ENCODE results near the gene WSCD2.

WSCD2 gene

GRCh38 chr12:108273217-108273616 is 144.1 kb downstream of the WSCD2 start:
- DNase-seq: no peak

DNA sequence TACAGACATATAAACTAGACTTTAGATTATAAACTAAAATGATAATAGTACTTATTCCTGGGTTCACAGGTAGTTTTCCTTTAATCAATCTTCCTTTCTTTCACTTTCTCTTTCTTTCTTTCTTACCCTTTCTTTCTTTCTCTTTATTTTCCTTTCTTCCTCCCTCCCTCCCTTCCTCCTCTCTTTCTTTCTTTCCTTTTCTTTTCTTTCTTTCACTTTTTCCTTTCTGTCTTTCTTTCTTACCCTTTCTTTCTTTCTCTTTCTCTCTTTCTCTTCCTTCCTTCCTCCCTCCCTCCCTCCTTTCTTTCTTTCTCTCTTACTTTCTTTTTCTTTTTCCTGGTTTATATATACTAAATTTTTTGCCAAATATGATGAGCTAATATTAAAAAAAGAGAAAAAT is 148.5 kb downstream of the WSCD2 start:
- DNase-seq: no peak

GRCh38 chr12:108282160-108282559 is 153.1 kb downstream of the WSCD2 start:
- no peak for DNase-seq

GRCh38 chr12:108282676-108283075 is 153.6 kb downstream of the WSCD2 start:
- DNase-seq: no peak

DNA sequence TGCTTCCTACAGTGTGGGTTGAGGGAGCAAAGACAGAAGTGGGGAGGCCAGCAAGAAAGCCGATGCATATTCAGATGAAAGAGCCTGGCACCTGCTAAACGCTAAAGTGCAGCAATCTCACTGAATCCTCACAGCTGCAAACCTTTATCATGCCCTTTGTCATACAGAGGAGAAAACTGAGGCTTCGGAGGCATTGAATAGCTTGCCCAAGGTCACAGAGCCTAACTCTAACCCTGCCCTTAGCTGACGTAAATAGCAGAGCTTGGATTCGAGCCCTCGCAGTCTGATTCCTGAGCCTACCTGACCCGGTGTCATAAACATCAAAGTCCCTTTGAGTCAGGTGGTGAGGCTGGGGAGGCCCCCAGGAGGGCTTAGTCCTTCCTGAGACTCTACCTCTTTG is 155.1 kb downstream of the WSCD2 start:
- no peak for DNase-seq

DNA sequence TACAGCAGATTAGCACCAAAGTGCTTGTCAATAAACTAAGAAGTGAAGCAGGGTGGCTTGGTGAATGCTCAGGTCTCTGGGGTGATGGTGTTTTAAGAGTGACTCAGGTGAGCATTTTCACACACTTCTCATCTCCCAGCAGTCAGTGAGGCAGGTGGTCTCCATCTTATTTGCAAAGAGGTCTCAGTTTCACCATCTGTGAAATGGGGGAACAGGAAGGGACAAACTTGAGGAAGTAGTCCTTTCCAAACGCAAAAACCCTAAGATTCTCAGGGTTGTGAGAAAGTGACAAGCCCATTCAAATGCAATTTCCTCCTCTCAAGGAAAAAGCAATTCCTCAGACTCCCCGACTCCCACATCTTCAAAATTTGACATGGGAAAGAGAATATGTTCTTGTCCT is 155.9 kb downstream of the WSCD2 start:
- DNase-seq: no peak

DNA sequence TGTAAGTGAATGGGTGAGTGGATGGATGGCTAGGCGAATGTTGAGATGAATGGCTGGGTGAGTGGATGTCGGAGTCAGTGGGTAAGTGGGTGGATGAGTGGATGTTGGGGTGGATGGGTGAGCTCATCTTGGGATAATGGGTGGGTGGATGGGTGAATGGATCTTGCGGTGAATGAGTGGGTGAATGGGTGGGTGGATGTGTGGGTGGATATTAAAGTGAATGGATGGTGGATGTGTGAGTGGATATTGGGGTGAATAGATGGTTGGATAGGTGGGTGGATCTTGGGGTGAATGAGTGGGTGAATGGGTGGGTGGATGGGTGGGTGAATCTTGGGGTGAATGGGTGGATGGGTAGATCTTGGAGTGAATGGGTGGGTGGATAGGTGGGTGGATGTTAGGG is 158.1 kb downstream of the WSCD2 start:
- DNase-seq: no peak

GRCh38 chr12:108289350-108290161 is 160.5 kb downstream of the WSCD2 start:
- no peak for DNase-seq

DNA sequence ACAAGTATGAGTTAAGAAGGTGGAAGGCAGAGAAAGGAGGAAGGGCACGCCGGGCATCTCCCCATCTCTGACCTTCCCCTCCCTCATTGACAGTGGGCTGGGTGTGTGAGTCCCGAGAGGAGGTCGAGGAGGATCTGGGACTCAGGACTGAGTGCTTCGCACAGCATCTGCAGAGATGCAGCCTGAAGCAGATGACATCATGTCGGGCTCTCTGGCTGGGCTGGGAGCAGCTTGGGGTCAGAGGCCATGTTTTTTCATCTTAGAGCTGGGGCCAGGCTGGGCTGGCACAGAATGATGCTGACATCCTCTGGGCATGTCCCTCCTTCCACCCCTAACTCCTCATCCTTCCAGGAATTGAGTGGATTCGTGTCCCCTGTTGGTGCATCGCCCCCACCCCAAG is 166.6 kb downstream of the WSCD2 start:
- DNase-seq: no peak

DNA sequence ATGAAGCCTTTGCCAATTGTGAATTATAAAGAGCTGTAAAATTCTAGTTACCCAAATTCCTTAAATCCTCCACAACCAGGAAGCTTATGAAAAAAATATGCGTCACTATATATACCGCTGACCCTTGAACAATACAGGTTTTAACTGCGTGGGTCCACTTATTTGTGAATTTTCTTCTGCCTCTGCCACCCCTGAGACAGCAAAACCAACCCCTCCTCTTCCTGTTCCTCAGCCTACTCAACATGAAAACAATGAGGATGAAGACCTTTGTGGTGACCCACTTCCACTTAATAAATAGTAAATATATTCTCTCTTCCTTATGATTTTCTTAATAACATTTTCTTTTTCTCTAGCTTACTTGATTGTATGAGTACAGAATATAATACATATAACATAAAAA is 167.9 kb downstream of the WSCD2 start:
- no peak for DNase-seq

DNA sequence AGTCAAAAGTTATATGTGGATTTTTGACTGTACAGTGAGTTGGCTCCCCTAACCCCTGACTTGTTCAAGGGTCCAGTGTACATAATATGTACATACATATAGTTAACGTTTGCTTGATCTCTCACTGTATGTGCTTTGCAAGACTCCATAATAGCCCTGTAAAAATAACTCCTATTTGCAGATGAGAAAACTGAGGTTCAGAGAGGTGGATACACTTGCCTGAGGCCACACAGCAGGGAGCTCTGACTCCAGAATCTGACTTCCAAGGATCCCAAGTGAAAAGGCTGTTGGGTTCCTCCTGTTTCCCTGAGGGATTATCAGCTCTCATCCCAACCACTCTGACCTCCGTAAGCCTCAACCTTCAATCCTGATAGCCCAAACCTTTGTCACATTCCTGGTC is 168.3 kb downstream of the WSCD2 start:
- DNase-seq: no peak

DNA sequence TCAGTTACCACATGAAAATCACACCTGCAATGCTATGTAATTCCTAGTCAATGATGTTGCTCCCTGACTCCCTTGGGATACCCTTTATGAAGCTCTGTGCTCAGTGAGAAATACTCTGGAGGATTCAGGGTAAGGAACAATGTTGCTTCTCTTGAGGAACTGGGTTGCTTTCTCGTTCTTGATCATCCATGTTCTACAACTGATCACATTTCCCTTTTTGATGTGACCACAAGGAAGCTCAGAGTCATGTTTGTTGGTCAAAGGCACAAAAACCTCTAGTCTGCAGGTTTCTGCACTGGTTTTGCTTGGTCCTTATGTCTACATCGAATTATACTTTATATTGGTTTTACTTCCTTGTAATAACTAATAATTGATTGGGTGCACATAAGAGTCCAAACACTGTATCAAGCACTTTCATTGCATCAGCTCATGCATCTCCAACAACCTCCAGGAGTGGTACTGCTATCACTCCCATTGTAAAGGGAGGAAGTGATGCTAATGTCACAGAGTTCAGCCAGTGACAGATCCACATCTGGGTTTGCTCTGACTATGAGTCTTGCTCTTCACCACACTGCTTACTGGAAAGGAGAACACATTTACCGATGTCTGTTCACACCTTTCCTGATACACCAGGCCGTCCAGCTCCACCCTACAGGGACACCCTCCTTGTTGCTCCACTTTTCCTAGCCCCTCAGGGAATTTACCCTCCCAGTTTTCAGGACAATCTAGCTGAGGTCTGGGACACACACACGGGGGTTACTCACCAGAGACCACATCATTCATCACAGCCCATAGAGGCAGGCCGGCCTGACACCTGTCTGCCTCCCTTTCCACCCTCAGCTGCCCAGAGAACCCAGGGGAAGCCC is 169.0 kb downstream of the WSCD2 start:
- DNase-seq: no peak

DNA sequence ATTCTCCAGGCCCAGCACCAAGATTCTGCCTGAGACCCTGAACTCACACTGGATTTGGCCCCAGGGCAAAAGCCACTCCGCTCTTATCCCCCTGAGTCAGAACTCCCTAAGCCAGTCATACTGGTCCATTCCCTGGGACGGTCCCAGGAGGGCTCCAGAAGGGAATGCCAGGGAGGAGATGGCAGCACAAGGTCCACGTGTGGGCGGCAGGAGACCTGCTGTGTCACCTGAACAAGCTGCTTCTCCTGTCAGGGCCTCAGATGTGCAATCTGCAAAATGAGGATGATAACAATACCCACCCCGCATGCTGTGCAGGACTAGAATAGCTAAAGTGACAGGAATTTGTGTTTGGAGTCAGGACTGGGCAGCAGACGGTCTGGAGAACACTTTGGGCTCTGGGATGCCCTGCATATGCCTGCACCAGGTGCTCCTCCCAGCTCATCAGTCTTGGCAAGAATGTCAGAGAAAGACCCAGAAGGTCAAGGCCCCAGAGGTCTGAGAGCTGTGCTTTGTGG is 169.7 kb downstream of the WSCD2 start:
- DNase-seq: no peak

- DNase-seq: no peak
Observed at GRCh38 chr12:108299516-108299915, 170.4 kb downstream of the WSCD2 start.

Measured in CD4-positive, alpha-beta T cell treated with Interferon alpha-2 for 1 hour (primary cell).